Metanephros (tissue), 1 donor: ENCODE measurements around the gene EGLN2. TPM values are rescaled to one million over a fixed set of nuclear protein-coding genes. Genes with fewer than 3 reads are reported as not detected.

ENCODE experiments used
- total RNA-seq: library from RNA; depleted of rRNA; stranded (reverse); fragments of >200 nt; gene quantifications from one replicate; pipeline ENCODE4 v1.2.3, GENCODE V29; 2014

Gene EGLN2
- total RNA-seq = 63.2 TPM

GRCh38 chr19:40798683-40799557, at the start of gene EGLN2:
Gene EGLN2 (plus strand): TSS chr19:40799191. CDS start chr19:40800573, 1,382 bp downstream.

DNA sequence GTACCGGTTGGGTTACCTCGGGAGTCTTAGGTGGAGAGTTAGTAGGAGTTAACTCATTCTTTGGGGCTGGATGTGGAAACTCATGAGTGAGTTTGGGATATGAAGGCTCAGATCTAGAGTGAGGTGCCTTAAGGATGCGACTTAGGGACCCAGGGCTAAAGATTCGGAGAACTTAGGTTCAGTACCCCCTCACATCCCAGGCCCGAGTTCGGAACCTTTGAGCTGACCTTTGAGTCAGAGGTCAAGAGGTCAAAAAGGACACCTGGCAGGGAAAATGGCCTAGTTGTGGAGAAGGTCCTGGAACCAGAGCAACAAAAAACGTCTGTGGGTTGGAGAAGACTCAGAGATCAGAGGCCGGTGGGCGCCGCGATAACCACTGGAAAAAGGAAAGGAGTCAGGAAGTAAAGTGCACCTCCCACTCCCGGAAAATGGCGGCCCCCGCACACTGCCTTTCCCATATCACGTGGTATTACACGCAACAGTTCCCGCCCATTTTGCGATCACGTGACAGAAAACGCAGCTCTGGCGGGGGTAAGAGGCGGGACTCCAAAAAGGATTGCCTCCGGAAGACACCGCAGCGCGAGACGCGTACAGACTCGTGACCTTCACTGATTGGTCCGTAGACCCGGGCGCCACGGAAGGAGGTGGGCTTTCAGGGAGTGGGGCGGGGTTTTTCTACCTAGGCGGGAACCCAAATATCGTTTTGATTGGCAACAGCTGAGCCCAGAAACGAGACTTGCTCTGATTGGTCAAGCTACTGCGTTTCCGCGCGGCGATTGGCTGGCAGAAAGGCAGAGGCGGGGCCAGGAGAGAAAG, 48.7 kb upstream of the EGLN2 start, which contains the start of gene ACTMAP:
TSS of gene ACTMAP (minus strand) at position 420 of the 816 bp plus-strand sequence. CDS start 674 bp downstream, outside the sequence.

DNA sequence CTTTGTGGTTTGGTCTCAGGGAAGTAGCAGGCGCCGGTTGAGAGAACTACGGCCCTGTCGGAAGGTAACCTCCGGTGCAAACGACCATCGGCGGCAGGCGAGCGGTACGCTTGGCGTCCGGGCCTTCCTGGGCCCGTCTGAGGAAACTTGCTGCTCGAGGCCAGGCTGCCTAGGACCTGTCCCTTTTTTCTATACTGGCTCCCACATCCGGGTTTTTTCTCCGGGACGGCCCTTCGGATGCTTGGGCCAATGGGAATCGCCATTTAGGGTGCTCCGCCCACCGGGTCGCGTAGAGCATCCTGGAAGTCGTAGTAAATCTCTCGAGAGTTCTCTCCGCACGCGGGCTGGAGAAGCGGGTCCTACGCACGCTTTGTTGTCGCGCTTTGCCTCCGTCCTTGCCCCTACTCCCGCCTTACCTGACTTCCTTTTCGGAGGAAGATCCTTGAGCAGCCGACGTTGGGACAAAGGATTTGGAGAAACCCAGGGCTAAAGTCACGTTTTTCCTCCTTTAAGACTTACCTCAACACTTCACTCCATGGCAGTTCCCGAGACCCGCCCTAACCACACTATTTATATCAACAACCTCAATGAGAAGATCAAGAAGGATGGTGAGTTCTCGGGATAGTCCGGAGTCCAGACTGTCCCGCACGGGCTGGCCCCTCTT, 48.0 kb upstream of the EGLN2 start, which contains the start of gene SNRPA:
TSS of gene SNRPA (plus strand) at position 330 of the 664 bp plus-strand sequence. CDS start at position 536, 206 bp downstream.

GRCh38 chr19:40774916-40775631, 23.9 kb upstream of the EGLN2 start, which contains the start of gene MIA:
Gene MIA (plus strand): TSS chr19:40775521. CDS start chr19:40775543, 22 bp downstream.

DNA sequence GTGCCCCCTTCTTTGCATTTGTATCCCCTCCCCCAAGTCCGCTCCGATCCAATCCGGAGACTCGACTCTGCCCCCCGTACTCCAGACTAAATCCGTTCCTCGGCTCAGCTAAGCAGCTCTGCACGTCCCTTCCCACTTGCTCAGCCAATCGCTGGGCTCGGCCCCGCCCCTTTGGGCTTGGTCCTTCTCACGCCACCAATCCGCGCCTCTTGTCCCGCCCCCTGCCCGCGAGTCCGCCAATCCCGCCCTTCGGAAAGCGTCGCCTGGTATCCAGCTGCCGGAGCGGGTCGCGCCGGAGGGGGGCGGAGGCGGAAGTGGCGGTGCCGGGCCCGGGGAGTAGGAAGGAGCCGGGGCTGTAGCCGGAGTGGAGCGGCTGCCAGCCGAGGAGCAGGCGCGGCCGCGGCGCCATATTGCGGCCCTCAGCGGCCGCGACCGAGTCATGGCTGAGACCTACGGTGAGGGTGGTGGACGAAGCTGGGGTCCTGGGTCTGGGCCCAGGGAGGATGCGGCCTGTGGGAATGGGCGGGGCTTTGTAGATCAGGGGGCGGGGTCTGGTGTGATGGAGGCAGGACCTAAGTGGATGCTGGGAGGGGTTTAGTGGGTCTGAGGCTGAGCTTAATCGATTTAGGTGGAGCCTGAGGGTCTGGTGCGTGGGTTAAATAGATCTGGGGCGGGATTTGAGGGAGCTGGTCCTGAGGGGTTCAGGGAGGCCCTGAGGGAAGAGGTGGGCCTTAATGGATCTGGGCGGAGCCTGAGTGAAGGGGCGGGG, 20.9 kb upstream of the EGLN2 start, which contains the start of gene RAB4B:
TSS of gene RAB4B (plus strand) at position 311 of the 769 bp plus-strand sequence. CDS start at position 440, 129 bp downstream.

DNA sequence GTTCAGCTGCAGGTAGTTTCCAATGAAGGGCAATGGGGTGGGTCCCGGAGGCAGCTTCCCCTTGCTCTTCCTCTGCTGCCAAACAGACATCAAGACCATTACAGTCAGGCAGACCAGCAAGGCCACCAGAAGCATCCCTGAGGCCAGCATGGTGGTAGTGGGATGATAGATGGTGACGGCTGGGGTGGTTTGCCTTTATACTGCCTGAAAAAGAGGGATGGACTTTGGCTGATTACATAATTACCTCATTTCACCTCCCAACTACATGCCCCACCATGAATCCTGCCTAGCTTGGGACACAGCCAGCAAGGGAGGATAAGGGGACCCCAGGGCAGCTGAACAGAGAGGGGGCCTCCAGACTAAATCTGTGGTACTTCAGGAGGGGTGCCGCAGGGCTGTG, 51.3 kb downstream of the EGLN2 start, which contains the start of gene CYP2A6:
TSS of gene CYP2A6 (minus strand) at position 171 of the 400 bp plus-strand sequence. CDS start at position 150, 21 bp downstream.

Other genes starting within 250 kb of the EGLN2 start
- gene SHKBP1, start 222.3 kb upstream of the EGLN2 start, total RNA-seq = 25.3 TPM
- gene LTBP4, start 197.8 kb upstream of the EGLN2 start, total RNA-seq = 293 TPM
- 22.0 TPM for gene NUMBL, start 108.5 kb upstream of the EGLN2 start, total RNA-seq
- gene COQ8B, start 82.3 kb upstream of the EGLN2 start, total RNA-seq = 42.6 TPM
- gene ITPKC, start 82.1 kb upstream of the EGLN2 start, total RNA-seq = 21.0 TPM
- 4.8 TPM for gene ACTMAP, start 48.7 kb upstream of the EGLN2 start, total RNA-seq
- 59.4 TPM for gene SNRPA, start 48.0 kb upstream of the EGLN2 start, total RNA-seq
- gene MIA, start 23.7 kb upstream of the EGLN2 start, total RNA-seq = 3.8 TPM
- 10.6 TPM for gene RAB4B, start 20.9 kb upstream of the EGLN2 start, total RNA-seq
- not detected for gene CYP2A6, start 51.3 kb downstream of the EGLN2 start, total RNA-seq
- gene CYP2A7, start 83.0 kb downstream of the EGLN2 start, total RNA-seq = not detected
- 0.41 TPM for gene CYP2B6, start 192.1 kb downstream of the EGLN2 start, total RNA-seq